Activated CD4-positive, alpha-beta T cell treated with anti-CD3 and anti-CD28 coated beads for 24 hours (primary cell): ENCODE results near the gene FLOT1.
A peak's percentile ranks its signal among the peaks of the same experiment; 100 is the strongest.
"Not testable (repeated sequence)": the region's sequence is repeated elsewhere in the genome, so short reads cannot be mapped to it uniquely, and the experiment has no call there.

Experiments
- DNase-seq, 2 donors: peaks; one replicate each; pipeline ENCODE4 v3.0.0-alpha.2; 2020; ENCODE audit warnings: low read depth in 2 of 2

FLOT1 gene

GRCh38 chr6:30723159-30723842, 19.2 kb downstream of the FLOT1 start:
- not testable (repeated sequence) for DNase-seq

GRCh38 chr6:30722280-30723112, 20.0 kb downstream of the FLOT1 start:
- peak; percentile 75 to 81 for DNase-seq

- DNase-seq: not testable (repeated sequence)
Observed at GRCh38 chr6:30722025-30722279, 20.5 kb downstream of the FLOT1 start.

GRCh38 chr6:30721198-30722024, 21.1 kb downstream of the FLOT1 start:
- DNase-seq: peak; percentile 94 to 97

GRCh38 chr6:30720738-30721197, 21.7 kb downstream of the FLOT1 start:
- no peak for DNase-seq

GRCh38 chr6:30719791-30720737, 22.4 kb downstream of the FLOT1 start, which contains the start of gene TUBB:
TSS of gene TUBB (plus strand) at chr6:30720352. CDS start at chr6:30720507, 155 bp downstream.
- peak; percentile 91 to 94 for DNase-seq

GRCh38 chr6:30719356-30719755, 23.1 kb downstream of the FLOT1 start:
- DNase-seq: no peak

- not testable (repeated sequence) for DNase-seq
Observed at GRCh38 chr6:30717845-30718720, 24.4 kb downstream of the FLOT1 start.

GRCh38 chr6:30717129-30717844, 25.2 kb downstream of the FLOT1 start, which contains the start of gene MDC1:
TSS of gene MDC1 (minus strand) at chr6:30717281. CDS start at chr6:30715175, 2,106 bp downstream.
- DNase-seq: peak; percentile 97 to 98

GRCh38 chr6:30716879-30717128, 25.7 kb downstream of the FLOT1 start:
- DNase-seq: no peak

- DNase-seq: no peak
Observed at GRCh38 chr6:30714263-30714662, 28.2 kb downstream of the FLOT1 start.

- DNase-seq: no peak
Observed at GRCh38 chr6:30712441-30712945, 30.0 kb downstream of the FLOT1 start.

- no peak for DNase-seq
Observed at GRCh38 chr6:30711758-30712380, 30.6 kb downstream of the FLOT1 start.

- no peak for DNase-seq
Observed at GRCh38 chr6:30709101-30709868, 33.2 kb downstream of the FLOT1 start.

GRCh38 chr6:30707281-30707850, 35.1 kb downstream of the FLOT1 start:
- no peak for DNase-seq

- DNase-seq: no peak
Observed at GRCh38 chr6:30705620-30706019, 36.9 kb downstream of the FLOT1 start.

GRCh38 chr6:30703821-30704220, 38.7 kb downstream of the FLOT1 start:
- DNase-seq: no peak

- no peak for DNase-seq
Observed at GRCh38 chr6:30703011-30703410, 39.5 kb downstream of the FLOT1 start.
